Measurements from ENCODE around the gene PRKAB1.
"Not testable (repeated sequence)": the region's sequence is repeated elsewhere in the genome, so short reads cannot be mapped to it uniquely, and the experiment has no call there.

The PRKAB1 gene

GRCh38 chr12:119667577-119668323 is at the start of gene PRKAB1:
TSS of gene PRKAB1 (plus strand) at chr12:119668133. CDS start at chr12:119668245, 112 bp downstream.
- peak; percentile 99 for DNase-seq

DNA sequence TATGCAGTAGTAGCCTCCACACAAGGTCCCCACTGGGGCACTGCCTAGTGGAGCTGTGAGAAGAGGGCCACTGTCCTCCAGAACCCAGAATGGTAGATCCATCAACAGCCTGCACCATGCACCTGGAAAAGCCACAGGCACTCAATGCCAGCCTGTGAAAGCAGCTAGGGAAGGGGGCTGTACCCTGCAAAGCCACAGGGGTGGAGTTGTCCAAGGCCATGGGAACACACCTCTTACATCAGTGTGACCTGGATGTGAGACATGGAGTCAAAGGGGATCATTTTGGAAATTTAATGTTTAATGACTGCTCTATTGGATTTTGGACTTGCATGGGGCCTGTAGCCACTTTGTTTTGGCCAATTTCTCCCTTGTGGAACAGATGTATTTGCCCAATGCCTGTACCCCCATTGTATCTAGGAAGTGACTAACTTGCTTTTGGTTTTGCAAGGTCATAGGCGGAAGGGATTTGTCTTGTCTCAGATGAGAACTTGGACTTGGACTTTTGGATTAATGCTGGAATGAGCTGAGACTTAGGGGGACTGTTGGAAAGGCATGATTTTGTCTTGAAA is 49.5 kb upstream of the PRKAB1 start:
- DNase-seq = not testable (repeated sequence)

DNA sequence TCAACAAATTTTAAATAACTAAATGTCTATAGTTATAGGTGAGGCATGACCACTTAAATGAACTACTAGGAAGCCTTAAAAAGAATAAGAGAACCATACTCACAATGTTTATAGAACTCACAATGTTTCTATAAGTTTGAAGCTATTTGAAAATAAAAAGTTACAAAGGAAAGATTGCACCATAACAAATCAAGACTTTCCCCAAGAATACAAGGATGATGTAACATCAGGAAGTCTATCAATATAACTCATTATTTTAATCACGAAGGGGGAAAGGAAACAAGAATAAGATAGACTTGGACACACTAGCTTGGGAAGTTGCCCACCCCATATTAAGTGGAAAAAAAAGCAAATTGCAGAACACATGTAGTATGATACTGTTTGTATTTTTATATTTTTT is 47.4 kb upstream of the PRKAB1 start:
- DNase-seq = no peak

DNA sequence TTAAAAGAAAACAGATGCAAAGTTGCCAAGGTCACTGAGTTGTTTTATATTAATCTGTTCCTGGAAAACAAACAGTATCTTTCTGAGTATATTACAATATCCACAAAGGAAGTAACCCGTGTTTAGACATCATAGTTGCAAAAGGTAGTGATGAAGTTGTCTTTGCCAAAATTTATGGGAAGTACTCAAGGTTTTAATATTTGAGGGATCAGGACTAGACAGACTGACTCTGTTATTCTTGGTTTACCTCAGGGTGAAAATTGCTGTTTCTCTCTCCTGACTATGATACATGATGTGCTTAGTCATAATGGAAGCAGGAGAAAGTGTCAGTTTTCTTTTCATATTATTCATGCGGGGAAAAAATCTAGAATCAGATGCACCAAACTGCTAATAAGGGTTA is 46.1 kb upstream of the PRKAB1 start:
- no peak for DNase-seq

DNA sequence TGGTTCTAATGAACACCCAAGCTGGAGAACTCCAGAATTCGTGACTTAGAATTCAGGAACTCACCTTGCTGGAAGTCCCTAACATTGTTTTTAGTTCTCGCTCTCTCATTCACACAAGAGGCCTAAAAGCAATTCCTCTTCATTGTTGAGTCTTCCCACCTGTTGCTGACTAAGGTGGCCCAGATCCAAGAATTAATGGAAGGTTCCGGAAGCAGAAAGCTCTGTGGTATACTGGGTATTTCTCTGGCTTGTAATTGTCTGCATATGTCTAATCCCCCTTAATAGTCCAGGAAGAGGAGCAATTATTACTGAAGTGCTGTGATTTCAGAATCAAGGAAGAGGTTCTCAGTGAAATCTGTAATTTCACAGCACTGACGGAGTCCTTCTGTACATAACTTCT is 43.0 kb upstream of the PRKAB1 start:
- DNase-seq = no peak

GRCh38 chr12:119627019-119627643 is 40.8 kb upstream of the PRKAB1 start:
- DNase-seq = no peak

DNA sequence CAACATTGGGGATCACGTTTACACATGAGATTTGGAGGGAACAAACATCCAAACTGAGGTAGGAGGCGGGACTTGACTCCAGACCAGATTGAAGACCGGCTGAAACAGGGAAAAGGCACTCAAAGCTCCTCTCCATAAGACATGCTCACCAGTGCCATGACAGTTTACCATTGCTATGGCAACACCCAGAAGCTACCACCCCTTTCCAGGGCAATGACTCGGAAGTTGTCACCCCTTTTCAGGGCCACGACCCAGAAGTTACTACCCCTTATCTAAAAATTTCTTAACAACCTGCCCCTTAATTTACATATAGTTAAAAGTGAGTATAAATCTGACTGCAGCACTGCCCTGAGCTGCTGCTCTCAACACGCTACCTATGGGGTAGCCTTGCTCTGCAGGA is 40.2 kb upstream of the PRKAB1 start:
- no peak for DNase-seq

GRCh38 chr12:119630223-119630780 is 37.6 kb upstream of the PRKAB1 start:
- no peak for DNase-seq

DNA sequence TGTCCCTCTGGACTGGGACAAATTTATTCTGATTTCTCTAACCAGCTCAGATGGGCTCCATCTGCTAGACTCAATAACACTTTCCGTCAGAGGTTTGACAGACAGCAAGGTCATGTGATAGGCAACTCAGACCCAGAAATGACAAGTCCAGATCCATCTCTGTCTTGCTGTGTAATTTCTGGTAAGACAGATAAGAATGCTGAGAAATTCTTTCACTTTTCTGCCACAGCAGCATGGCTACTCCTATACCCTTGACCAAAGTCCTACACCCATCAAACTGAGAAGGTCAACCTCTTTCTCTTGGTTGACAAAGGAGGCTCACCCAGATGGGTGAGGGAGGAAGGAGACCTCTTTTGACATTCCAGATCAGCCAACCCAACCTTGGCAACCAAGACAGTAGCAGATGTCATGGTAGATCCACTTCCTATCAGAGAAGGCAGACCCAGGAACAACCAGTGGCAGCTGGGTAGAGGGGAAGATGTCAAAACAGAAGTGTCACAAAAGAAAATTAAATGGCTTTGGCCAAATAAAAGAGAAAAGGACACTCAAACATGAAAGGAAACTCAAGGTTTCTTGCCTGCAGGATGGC is 36.9 kb upstream of the PRKAB1 start:
- DNase-seq = no peak

- no peak for DNase-seq
Measured at GRCh38 chr12:119631930-119632678, 35.8 kb upstream of the PRKAB1 start.

DNA sequence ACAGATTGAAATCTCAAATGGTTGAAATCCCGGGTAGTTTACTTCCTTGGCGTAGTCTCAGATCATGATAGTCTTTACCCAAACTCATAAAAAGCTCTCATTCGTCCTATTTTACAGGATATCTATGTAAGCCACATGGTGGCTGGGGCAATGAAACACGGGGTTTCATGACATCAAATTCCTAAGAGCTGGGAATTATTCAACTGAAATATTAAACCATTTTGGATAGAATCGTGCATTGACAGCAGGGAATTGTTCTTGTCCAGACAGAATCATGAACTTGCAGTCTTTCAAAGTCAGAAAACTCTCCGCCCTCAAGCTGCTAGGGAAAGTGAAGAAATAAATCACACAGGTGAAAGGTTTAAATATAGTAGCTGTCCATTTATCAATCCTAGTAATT is 33.2 kb upstream of the PRKAB1 start:
- DNase-seq = no peak

DNA sequence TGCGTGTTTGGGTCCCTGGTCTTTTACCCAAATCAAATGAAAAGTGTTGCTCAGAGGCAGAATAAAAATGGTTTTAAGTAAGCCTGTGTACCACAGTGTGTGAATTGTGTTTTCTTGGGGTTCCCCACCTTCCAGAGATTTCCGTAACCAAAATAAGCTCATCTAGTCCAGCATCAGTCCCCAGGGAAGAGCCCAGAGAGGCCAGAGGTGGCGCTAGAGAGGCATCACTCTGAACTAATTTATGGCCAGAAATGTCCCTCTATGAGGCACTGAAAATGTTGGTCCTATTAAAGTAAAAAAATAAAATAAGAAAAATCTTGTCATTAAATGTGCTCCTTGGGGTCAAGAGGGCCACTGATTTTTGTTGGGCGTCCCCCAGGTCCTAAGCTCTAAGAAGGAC is 24.9 kb upstream of the PRKAB1 start:
- DNase-seq = no peak

- no peak for DNase-seq
Measured at GRCh38 chr12:119644930-119645329, 23.0 kb upstream of the PRKAB1 start.

DNA sequence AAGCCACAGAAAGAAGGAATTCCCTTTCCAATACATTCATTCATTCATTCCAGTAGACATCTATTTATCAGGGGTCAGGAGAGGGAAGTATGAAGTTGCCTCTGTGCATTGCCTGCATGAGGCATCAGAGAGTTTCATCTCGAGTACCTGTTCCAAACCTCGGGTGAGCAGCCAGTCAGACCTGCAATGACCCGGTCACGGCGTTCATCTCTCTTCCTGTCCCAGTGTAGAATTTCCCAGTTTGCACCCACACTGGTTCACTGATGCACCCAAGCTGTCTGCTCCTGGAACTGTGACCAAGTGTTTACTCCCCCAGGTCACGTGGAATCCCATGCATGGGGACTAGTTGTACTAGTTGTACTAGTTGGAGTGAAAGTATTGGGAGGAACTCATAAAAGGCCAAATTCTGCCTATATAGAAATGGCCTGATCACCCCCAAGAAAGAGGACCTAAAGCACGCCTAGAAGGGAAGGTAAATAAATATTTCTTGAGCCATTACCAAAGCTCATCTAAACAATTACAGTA is 22.3 kb upstream of the PRKAB1 start:
- no peak for DNase-seq

DNA sequence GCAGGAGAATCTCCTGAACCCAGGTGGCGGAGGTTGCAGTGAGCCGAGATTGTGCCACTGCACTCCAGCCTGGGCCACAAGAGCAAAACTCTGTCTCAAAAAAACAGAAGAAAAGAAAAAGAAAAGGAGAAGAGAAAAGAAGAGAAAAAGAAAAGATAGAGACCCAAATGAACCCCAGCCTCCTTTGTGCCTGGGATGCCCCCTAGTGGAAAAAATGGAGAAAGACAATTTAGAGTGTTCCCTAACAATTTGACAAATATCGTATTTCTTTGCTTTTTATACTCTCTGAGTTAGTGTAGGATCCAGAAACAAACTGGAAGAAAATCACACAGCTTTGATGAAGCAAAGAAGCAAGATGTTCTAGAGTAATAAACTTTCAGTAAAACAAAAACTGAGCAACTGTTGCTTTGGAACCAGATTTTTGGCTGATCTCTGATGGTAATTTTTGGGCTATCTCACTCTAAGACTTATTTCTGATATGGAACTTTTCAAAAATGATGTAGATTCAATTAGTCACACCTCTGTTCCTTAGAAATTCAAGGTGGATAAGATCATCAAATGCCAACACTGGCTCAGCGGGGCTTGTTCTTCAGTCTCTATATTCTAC is 18.6 kb upstream of the PRKAB1 start:
- DNase-seq = no peak

DNA sequence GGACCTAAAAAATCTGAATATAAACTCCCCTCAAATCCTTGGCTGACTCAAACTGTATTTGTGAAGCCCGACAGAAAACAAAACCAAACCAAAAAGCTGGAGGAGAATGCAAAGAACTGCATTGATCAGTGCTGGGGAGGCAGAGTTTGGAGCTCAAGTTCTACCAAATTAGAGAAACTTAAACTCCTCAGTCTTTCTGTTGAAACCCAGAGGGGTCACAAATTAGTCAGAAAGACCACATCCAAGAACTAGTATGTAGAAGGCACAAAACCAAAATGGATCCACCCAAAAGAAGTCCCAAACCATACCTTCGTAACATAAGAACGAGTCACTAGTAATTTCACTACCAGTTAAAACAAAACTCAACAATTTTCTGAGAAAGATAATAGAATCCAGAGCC is 15.3 kb upstream of the PRKAB1 start:
- no peak for DNase-seq

- DNase-seq = not testable (repeated sequence)
Measured at GRCh38 chr12:119657001-119657400, 10.9 kb upstream of the PRKAB1 start.

GRCh38 chr12:119658166-119658565 is 9.8 kb upstream of the PRKAB1 start:
- not testable (repeated sequence) for DNase-seq

DNA sequence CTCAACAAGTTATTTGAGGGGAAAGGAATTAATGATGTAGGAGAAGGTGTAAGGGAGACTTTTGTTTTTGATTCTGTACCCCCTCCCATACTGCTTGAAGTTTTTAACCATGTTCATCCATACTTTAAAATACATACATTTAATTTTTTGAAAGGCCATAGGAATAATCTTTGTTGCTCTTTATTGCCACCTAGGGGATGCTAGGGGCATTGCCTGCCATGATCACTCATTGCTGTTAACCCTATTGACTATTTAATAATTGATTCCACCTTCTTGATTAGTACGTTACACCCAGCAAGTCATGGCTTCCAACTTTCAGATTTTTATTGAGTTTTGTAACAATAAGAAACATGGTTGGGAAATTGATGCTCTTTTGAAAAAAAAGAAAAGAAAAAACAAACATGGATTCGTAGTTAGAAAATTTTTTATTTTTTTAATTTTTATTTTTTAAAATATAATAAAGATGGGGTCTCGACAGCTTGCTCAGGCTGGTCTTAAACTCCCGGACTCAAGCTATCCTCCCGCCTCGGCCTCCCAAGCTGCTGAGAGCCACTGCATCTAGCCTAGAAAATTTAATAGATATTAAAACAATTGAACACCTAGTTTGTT is 8.5 kb upstream of the PRKAB1 start:
- DNase-seq = no peak

- no peak for DNase-seq
Measured at GRCh38 chr12:119660076-119660475, 7.9 kb upstream of the PRKAB1 start.

- no peak for DNase-seq
Measured at GRCh38 chr12:119661882-119662281, 6.1 kb upstream of the PRKAB1 start.

DNA sequence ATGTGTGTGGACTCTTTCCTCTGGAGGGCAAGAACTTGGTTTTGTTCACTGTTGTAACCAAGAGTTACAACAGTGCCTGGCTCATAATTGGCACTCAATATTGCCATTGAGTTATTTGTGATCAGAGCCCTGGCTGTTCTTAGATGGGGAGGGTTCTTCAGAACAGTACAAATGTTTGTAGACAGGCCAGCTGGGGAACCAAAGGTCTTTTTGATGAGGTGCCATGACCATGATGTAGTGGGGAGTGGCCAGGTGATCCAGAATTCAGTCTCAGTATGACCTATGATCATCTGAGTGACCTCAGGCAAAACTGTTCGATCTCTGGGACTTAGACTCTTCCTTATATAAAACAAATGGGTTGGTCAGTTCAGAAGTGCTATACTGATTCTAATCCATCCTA is 3.3 kb upstream of the PRKAB1 start:
- DNase-seq = no peak
